Measurements from ENCODE around the gene NECTIN4. TPM values are rescaled to one million over a fixed set of nuclear protein-coding genes. Genes with fewer than 3 reads are reported as not detected.

NECTIN4 gene
- total and polyA plus RNA-seq, 2 of the 13 experiments (the other 11 are each of a cell fraction or from before 2014, with no cell fraction given) = 5.9 to 12.4 TPM

DNA sequence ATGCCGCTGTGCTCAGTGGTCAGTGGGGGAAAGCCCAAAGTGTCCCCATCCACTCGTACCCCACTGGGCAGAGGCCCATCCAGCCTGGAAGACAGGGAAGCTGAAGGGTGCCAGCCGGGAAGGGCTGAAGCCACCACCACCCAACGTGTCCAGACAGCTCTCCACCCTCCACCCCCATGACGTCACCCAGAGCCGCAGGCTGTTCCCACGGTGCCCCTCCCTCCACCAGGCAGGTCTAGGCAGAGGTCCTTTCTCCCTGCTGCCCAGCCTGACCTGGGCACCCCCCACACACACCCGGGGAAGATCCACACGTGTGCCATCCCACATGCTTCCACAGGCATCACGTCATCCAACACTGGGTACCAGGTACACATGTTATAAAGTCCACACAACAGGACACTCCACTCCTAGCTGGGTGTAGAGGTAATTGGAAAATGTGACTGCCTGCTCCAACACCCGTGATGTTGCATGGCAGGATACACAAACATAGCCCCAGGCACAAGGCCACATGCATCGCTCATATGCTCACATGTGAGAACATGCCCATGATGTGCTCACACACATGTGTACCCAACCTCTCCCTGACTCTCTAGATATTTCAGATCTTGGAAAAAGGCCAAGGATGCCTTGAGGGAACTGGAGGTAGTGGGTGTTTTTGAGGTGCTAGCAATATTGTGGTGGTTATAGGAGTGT is 14.5 kb downstream of the NECTIN4 start (continued):
- TF ChIP-seq KLF13 (CRISPR knock-in tag; IDR thresholded peaks at IDR 0.05) (no peak), SATB2 (CRISPR knock-in tag; IDR thresholded peaks at IDR 0.05) (no peak), IRX3 (CRISPR knock-in tag; IDR thresholded peaks at IDR 0.05; ENCODE audit: borderline replicate concordance, low read depth) (no peak), CBFB (CRISPR knock-in tag; IDR thresholded peaks at IDR 0.05) (no peak), KAT7 (CRISPR knock-in tag; IDR thresholded peaks at IDR 0.05; ENCODE audit: borderline replicate concordance) (no peak), ARNTL (CRISPR knock-in tag; IDR thresholded peaks at IDR 0.05) (no peak), ZNF562 (CRISPR knock-in tag; IDR thresholded peaks at IDR 0.05; ENCODE audit: borderline replicate concordance) (no peak), JUN (CRISPR knock-in tag; IDR thresholded peaks at IDR 0.05) (peak; percentile 42; the same call in 1 of the 2 replicates), KMT2A (CRISPR knock-in tag; IDR thresholded peaks at IDR 0.05) (no peak), SIX1 (CRISPR knock-in tag; IDR thresholded peaks at IDR 0.05; ENCODE audit: borderline replicate concordance) (no peak), HOXA3 (CRISPR knock-in tag; IDR thresholded peaks at IDR 0.05) (peak; percentile 31; the same call in 1 of the 2 replicates), SRSF1 (optimal IDR thresholded peaks at IDR 0.05; ENCODE audit: low read depth, low read length) (peak; percentile 87)
- TF ChIP-seq, protein P1, sequence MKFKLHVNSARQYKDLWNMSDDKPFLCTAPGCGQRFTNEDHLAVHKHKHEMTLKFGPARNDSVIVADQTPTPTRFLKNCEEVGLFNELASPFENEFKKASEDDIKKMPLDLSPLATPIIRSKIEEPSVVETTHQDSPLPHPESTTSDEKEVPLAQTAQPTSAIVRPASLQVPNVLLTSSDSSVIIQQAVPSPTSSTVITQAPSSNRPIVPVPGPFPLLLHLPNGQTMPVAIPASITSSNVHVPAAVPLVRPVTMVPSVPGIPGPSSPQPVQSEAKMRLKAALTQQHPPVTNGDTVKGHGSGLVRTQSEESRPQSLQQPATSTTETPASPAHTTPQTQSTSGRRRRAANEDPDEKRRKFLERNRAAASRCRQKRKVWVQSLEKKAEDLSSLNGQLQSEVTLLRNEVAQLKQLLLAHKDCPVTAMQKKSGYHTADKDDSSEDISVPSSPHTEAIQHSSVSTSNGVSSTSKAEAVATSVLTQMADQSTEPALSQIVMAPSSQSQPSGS (CRISPR knock-in tag; IDR thresholded peaks at IDR 0.05) = peak; percentile 75
- TF ChIP-seq, protein P2, sequence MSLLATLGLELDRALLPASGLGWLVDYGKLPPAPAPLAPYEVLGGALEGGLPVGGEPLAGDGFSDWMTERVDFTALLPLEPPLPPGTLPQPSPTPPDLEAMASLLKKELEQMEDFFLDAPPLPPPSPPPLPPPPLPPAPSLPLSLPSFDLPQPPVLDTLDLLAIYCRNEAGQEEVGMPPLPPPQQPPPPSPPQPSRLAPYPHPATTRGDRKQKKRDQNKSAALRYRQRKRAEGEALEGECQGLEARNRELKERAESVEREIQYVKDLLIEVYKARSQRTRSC (CRISPR knock-in tag; IDR thresholded peaks at IDR 0.05; ENCODE audit: low read depth) = no peak
- TF ChIP-seq, protein P3, sequence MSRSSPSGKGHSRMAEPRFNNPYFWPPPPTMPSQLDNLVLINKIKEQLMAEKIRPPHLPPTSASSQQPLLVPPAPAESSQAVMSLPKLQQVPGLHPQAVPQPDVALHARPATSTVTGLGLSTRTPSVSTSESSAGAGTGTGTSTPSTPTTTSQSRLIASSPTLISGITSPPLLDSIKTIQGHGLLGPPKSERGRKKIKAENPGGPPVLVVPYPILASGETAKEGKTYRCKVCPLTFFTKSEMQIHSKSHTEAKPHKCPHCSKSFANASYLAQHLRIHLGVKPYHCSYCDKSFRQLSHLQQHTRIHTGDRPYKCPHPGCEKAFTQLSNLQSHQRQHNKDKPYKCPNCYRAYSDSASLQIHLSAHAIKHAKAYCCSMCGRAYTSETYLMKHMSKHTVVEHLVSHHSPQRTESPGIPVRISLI (CRISPR knock-in tag; IDR thresholded peaks at IDR 0.05; ENCODE audit: borderline replicate concordance) = no peak
- TF ChIP-seq, protein P4, sequence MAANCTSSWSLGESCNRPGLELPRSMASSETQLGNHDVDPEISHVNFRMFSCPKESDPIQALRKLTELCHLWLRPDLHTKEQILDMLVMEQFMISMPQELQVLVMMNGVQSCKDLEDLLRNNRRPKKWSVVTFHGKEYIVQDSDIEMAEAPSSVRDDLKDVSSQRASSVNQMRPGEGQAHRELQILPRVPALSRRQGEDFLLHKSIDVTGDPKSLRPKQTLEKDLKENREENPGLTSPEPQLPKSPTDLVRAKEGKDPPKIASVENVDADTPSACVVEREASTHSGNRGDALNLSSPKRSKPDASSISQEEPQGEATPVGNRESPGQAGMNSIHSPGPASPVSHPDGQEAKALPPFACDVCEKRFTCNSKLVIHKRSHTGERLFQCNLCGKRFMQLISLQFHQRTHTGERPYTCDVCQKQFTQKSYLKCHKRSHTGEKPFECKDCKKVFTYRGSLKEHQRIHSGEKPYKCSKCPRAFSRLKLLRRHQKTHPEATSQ (CRISPR knock-in tag; IDR thresholded peaks at IDR 0.05; ENCODE audit: borderline replicate concordance) = no peak
- TF ChIP-seq, protein P5, sequence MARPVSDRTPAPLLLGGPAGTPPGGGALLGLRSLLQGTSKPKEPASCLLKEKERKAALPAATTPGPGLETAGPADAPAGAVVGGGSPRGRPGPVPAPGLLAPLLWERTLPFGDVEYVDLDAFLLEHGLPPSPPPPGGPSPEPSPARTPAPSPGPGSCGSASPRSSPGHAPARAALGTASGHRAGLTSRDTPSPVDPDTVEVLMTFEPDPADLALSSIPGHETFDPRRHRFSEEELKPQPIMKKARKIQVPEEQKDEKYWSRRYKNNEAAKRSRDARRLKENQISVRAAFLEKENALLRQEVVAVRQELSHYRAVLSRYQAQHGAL (CRISPR knock-in tag; IDR thresholded peaks at IDR 0.05; ENCODE audit: not compliant biosample characterization) = no peak
- TF ChIP-seq, protein P6, sequence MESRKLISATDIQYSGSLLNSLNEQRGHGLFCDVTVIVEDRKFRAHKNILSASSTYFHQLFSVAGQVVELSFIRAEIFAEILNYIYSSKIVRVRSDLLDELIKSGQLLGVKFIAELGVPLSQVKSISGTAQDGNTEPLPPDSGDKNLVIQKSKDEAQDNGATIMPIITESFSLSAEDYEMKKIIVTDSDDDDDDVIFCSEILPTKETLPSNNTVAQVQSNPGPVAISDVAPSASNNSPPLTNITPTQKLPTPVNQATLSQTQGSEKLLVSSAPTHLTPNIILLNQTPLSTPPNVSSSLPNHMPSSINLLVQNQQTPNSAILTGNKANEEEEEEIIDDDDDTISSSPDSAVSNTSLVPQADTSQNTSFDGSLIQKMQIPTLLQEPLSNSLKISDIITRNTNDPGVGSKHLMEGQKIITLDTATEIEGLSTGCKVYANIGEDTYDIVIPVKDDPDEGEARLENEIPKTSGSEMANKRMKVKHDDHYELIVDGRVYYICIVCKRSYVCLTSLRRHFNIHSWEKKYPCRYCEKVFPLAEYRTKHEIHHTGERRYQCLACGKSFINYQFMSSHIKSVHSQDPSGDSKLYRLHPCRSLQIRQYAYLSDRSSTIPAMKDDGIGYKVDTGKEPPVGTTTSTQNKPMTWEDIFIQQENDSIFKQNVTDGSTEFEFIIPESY (CRISPR knock-in tag; IDR thresholded peaks at IDR 0.05) = no peak

Measured in HepG2 (cell line).